HepG2 (cell line): ENCODE results near the gene ABHD17A. TPM values are rescaled to one million over a fixed set of nuclear protein-coding genes. Genes with fewer than 3 reads are reported as not detected.

Experiments
- ATM ChIP-seq: fragments of 450-650 bp; IDR thresholded peaks from 2 replicates; pipeline ENCODE4 v1.7.1; 2017; ENCODE audit warnings: mild to moderate bottlenecking, borderline replicate concordance
- HDAC1 ChIP-seq: sonication (generic); formaldehyde crosslinking; IDR thresholded peaks from 2 replicates; pipeline ENCODE4 v1.5.1; 2020; ENCODE audit warnings: mild to moderate bottlenecking, missing genetic modification reagents
- HOXA3 ChIP-seq: sonication (generic); formaldehyde crosslinking; IDR thresholded peaks from 2 replicates; pipeline ENCODE4 v1.5.0; 2020; ENCODE audit warnings: missing genetic modification reagents
- MEIS2 ChIP-seq: sonication (generic); formaldehyde crosslinking; IDR thresholded peaks from 2 replicates; pipeline ENCODE4 v1.9.0; 2021; ENCODE audit warnings: mild to moderate bottlenecking, missing genetic modification reagents
- POLR2G ChIP-seq: fragments of 200-400 bp; formaldehyde crosslinking; IDR thresholded peaks from 2 replicates; pipeline ENCODE4 v1.6.1; 2018; ENCODE audit warnings: mild to moderate bottlenecking, low read depth, low read length, moderate library complexity
- RELA ChIP-seq: sonication (generic); formaldehyde crosslinking; IDR thresholded peaks from 2 replicates; pipeline ENCODE4 v1.4.0; 2020; ENCODE audit warnings: missing genetic modification reagents
- SETDB1 ChIP-seq: sonication (generic); formaldehyde crosslinking; IDR thresholded peaks from 2 replicates; pipeline ENCODE4 v1.5.1; 2020; ENCODE audit warnings: missing genetic modification reagents, mild to moderate bottlenecking, borderline replicate concordance
- SIN3B ChIP-seq: fragments of 150-350 bp; IDR thresholded peaks from 2 replicates; pipeline ENCODE4 v1.6.1; 2014; ENCODE audit warnings: low read length
- SIX1 ChIP-seq: sonication (generic); formaldehyde crosslinking; IDR thresholded peaks from 2 replicates; pipeline ENCODE4 v1.4.0; 2020; ENCODE audit warnings: missing genetic modification reagents, borderline replicate concordance
- SOX6 ChIP-seq, 2 experiments: fragments of 450-650 bp in 1 of 2; sonication (generic) in 1 of 2; formaldehyde crosslinking in 1 of 2; IDR thresholded peaks; 2 replicates each; pipeline versions ENCODE4 v1.4.0 to v1.6.1; 2017 to 2020; ENCODE audit warnings: antibody characterized with exemption in 1 of 2, mild to moderate bottlenecking in 1 of 2, missing genetic modification reagents in 1 of 2
- SRY ChIP-seq: sonication (generic); formaldehyde crosslinking; IDR thresholded peaks from 2 replicates; pipeline ENCODE4 v1.8.0; 2022; ENCODE audit warnings: mild to moderate bottlenecking, missing genetic modification reagents
- XRCC5 ChIP-seq: fragments of 200-400 bp; formaldehyde crosslinking; optimal IDR thresholded peaks from 2 replicates; pipeline ENCODE3; 2017; ENCODE audit warnings: mild to moderate bottlenecking, low read length
- ZBTB38 ChIP-seq: sonication (generic); formaldehyde crosslinking; IDR thresholded peaks from 2 replicates; pipeline ENCODE4 v1.5.1; 2020; ENCODE audit warnings: mild to moderate bottlenecking, missing genetic modification reagents
- ZFP62 ChIP-seq: sonication (generic); formaldehyde crosslinking; IDR thresholded peaks from 2 replicates; pipeline ENCODE4 v1.4.0; 2020; ENCODE audit warnings: missing genetic modification reagents
- ZMYM3 ChIP-seq: sonication (generic); formaldehyde crosslinking; IDR thresholded peaks from 2 replicates; pipeline ENCODE4 v1.5.1; 2020; ENCODE audit warnings: mild to moderate bottlenecking, missing genetic modification reagents
- ZNF3 ChIP-seq: IDR thresholded peaks from 2 replicates; pipeline ENCODE4 v1.7.0; 2017; ENCODE audit warnings: inconsistent platforms
- ZNF543 ChIP-seq: sonication (generic); formaldehyde crosslinking; IDR thresholded peaks from 2 replicates; pipeline ENCODE4 v1.4.0; 2020; ENCODE audit warnings: mild to moderate bottlenecking, missing genetic modification reagents
- ZNF674 ChIP-seq: sonication (generic); formaldehyde crosslinking; IDR thresholded peaks from 2 replicates; pipeline ENCODE4 v1.5.0; 2020; ENCODE audit warnings: low read depth, mild to moderate bottlenecking, missing genetic modification reagents
- ZNF746 ChIP-seq: sonication (generic); formaldehyde crosslinking; IDR thresholded peaks from 2 replicates; pipeline ENCODE4 v1.8.0; 2022; ENCODE audit warnings: mild to moderate bottlenecking, missing genetic modification reagents
- ZNF75D ChIP-seq: sonication (generic); formaldehyde crosslinking; IDR thresholded peaks from 2 replicates; pipeline ENCODE4 v1.8.1; 2023; ENCODE audit warnings: missing genetic modification reagents, mild to moderate bottlenecking, borderline replicate concordance
- ZNF83 ChIP-seq: sonication (generic); formaldehyde crosslinking; IDR thresholded peaks from 2 replicates; pipeline ENCODE4 v1.4.0; 2020; ENCODE audit warnings: missing genetic modification reagents, mild to moderate bottlenecking, borderline replicate concordance
- ZSCAN12 ChIP-seq: sonication (generic); formaldehyde crosslinking; IDR thresholded peaks from 2 replicates; pipeline ENCODE4 v1.9.0; 2021; ENCODE audit warnings: mild to moderate bottlenecking, missing genetic modification reagents
- ZSCAN5A ChIP-seq: sonication (generic); formaldehyde crosslinking; IDR thresholded peaks from 2 replicates; pipeline ENCODE4 v1.8.0; 2022; ENCODE audit warnings: mild to moderate bottlenecking, missing genetic modification reagents, borderline replicate concordance
- polyA plus RNA-seq, 8 experiments: library from polyadenylated mRNA; depleted of rRNA in 3 of 8; stranded (reverse) in 7 of 8; unstranded in 1 of 8; fragments of >200 nt; fragmentation: Illumina TruSeq in 4 of 8; extraction: Trizol in 4 of 8; gene quantifications; 2 replicates each; pipeline versions ENCODE4 v1.2.1 to v1.2.3, GENCODE V29; 2011 to 2016; ENCODE audit warnings: low read depth in 4 of 8, missing spikeins in 1 of 8, mixed read lengths in 1 of 8; ENCODE audit not compliant: insufficient read depth in 1 of 8
- total RNA-seq, 5 experiments: library from RNA; depleted of rRNA; stranded (reverse); fragments of >200 nt; fragmentation: Illumina TruSeq; extraction: Trizol; gene quantifications; 2 replicates each; pipeline ENCODE4 v1.2.3, GENCODE V29; 2016; ENCODE audit warnings: low read depth in 1 of 5
- TF ChIP-seq, protein P1 (sequence below): sonication (generic); formaldehyde crosslinking; IDR thresholded peaks from 2 replicates; pipeline ENCODE4 v1.4.0; 2020; ENCODE audit warnings: missing genetic modification reagents, low read depth, mild to moderate bottlenecking, borderline replicate concordance
- TF ChIP-seq, protein P2 (sequence below): sonication (generic); formaldehyde crosslinking; IDR thresholded peaks from 2 replicates; pipeline ENCODE4 v1.5.1; 2020; ENCODE audit warnings: missing genetic modification reagents, mild to moderate bottlenecking, borderline replicate concordance
- TF ChIP-seq, protein P3 (sequence below): sonication (generic); formaldehyde crosslinking; IDR thresholded peaks from 2 replicates; pipeline ENCODE4 v1.4.0; 2020; ENCODE audit warnings: missing genetic modification reagents
- TF ChIP-seq, protein P4 (sequence below): IDR thresholded peaks from 2 replicates; pipeline ENCODE4 v1.6.1; 2012; ENCODE audit warnings: inconsistent platforms

The ABHD17A gene
- total and polyA plus RNA-seq, 2 of the 13 experiments (the other 11 are each of a cell fraction or from before 2014, with no cell fraction given), result 27.7 to 40.8 TPM

- no peak for TF ChIP-seq SIN3B
- TF ChIP-seq, protein P1, sequence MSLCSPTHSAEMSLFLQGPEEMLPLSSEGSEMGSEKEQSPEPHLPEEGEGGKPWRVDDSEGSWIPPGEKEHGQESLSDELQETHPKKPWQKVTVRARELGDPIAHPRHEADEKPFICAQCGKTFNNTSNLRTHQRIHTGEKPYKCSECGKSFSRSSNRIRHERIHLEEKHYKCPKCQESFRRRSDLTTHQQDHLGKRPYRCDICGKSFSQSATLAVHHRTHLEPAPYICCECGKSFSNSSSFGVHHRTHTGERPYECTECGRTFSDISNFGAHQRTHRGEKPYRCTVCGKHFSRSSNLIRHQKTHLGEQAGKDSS (CRISPR knock-in tag), result peak; percentile 92
- peak; percentile 93 for TF ChIP-seq HOXA3 (CRISPR knock-in tag)
- peak; percentile 94 for TF ChIP-seq POLR2G
- TF ChIP-seq ZNF746 (CRISPR knock-in tag), result peak; percentile 70; the same call in 1 of the 2 replicates
- TF ChIP-seq SRY (CRISPR knock-in tag), result peak; percentile 53
- no peak for TF ChIP-seq ZNF83 (CRISPR knock-in tag)
- TF ChIP-seq SIX1 (CRISPR knock-in tag), result no peak
- no peak for TF ChIP-seq ZNF674 (CRISPR knock-in tag)
- no peak for TF ChIP-seq SOX6 (IDR thresholded peaks at IDR 0.05)
- TF ChIP-seq SOX6 (CRISPR knock-in tag; IDR thresholded peaks at IDR 0.05), result peak; percentile 75
- TF ChIP-seq ATM, result no peak
- TF ChIP-seq ZSCAN5A (CRISPR knock-in tag), result no peak
- TF ChIP-seq, protein P2, sequence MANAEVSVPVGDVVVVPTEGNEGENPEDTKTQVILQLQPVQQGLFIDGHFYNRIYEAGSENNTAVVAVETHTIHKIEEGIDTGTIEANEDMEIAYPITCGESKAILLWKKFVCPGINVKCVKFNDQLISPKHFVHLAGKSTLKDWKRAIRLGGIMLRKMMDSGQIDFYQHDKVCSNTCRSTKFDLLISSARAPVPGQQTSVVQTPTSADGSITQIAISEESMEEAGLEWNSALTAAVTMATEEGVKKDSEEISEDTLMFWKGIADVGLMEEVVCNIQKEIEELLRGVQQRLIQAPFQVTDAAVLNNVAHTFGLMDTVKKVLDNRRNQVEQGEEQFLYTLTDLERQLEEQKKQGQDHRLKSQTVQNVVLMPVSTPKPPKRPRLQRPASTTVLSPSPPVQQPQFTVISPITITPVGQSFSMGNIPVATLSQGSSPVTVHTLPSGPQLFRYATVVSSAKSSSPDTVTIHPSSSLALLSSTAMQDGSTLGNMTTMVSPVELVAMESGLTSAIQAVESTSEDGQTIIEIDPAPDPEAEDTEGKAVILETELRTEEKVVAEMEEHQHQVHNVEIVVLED, result peak; percentile 98
- TF ChIP-seq, protein P3, sequence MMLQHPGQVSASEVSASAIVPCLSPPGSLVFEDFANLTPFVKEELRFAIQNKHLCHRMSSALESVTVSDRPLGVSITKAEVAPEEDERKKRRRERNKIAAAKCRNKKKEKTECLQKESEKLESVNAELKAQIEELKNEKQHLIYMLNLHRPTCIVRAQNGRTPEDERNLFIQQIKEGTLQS (CRISPR knock-in tag), result no peak
- TF ChIP-seq, protein P4, sequence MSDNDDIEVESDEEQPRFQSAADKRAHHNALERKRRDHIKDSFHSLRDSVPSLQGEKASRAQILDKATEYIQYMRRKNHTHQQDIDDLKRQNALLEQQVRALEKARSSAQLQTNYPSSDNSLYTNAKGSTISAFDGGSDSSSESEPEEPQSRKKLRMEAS, result peak; percentile 97
- TF ChIP-seq SETDB1 (CRISPR knock-in tag), result no peak
- no peak for TF ChIP-seq ZFP62 (CRISPR knock-in tag)
- TF ChIP-seq MEIS2 (CRISPR knock-in tag), result peak; percentile 71; the same call in 1 of the 2 replicates
- 0 out of 2 replicates have a peak, but pooled peaks have one; percentile 72 for TF ChIP-seq ZSCAN12
- TF ChIP-seq ZNF3 (CRISPR knock-in tag), result no peak
- TF ChIP-seq RELA (CRISPR knock-in tag), result peak; percentile 96
- no peak for TF ChIP-seq ZNF75D (CRISPR knock-in tag)
- peak; percentile 94 for TF ChIP-seq HDAC1
- TF ChIP-seq XRCC5, result peak; percentile 39
- TF ChIP-seq ZBTB38, result peak; percentile 92
- TF ChIP-seq ZNF543, result peak; percentile 83; the same call in 1 of the 2 replicates
- peak; percentile 51 for TF ChIP-seq ZMYM3 (CRISPR knock-in tag)
Observed at GRCh38 chr19:1875646-1876495, 9.4 kb downstream of the ABHD17A start (continued).
